ENCODE data around the gene ENO1. TPM values are rescaled to one million over a fixed set of nuclear protein-coding genes. Genes with fewer than 3 reads are reported as not detected.

The ENO1 gene
- total and polyA plus RNA-seq, 2 of the 4 experiments (the other 2 are of a cell fraction): 2,125 to 3,643 TPM

DNA sequence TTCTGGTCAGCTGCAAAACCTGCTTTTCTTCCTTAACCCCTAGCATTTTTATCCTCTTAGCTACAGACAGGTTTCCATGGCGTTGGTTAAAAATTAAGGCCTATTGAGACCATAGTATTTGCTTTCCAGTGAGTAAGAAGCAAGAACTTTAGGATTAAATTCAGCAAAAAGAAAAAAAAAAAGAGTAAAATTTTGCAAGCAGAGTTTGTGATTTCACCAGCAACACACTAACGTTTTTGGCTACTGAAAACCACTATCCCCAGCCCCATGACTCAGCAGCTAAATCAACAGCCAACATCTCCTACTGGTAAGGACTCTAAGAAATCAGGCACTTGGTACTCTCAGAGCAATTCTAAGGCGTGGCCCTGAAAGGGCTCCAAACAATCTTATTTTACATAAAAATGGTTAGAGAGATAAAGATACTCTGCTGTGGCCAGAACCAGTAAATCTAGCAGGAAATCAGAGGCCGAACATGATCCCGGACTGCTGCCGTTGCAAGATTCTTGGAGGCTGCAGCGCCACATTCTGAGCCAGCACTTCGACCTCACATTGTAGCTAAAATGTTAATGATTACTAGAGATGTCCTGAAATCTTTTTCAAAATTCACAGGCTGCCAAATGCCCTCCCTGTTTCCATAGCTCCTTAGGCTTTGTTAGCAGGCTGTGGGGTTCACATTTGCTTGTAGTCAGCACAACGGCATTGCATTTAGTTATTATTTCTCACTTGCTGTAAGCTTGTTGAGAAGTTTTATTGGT, 1.6 kb upstream of the ENO1 start:
- H3K56ac ChIP-seq (ENCODE audit: extremely low read depth, insufficient read depth, low read length): peak overlapping the region; percentile 88
- H2BK15ac ChIP-seq (ENCODE audit: low read depth, low read length): peak overlapping the region; percentile 100; the same call in 2 of the 3 replicates
- H3K79me1 ChIP-seq (ENCODE audit: low read depth in 1 of 2, low read length in 2 of 2): peaks cover 0 to 14% of the 10 kb centered on the region in 2 experiments; a peak in 2 of 4 replicates
- peak overlapping the region; percentile 99 for H3K4ac ChIP-seq (ENCODE audit: low read depth, low read length)
- CTCF ChIA-PET: interaction anchor here (0.7 to 1.2 kb wide), 3 partner anchors 18 to 125 kb away, joined by 3 to 6 read pairs (median 3); no protein-coding TSS in a partner anchor
- no peak for TF ChIP-seq POLR2A (IDR thresholded peaks at IDR 0.05; ENCODE audit: low read depth, low read length)
- peak; percentile 57 for TF ChIP-seq MAFK (IDR thresholded peaks at IDR 0.05; ENCODE audit: low read depth, low read length)
- TF ChIP-seq CTCF (conservative IDR thresholded peaks at IDR 0.05; ENCODE audit: low read depth, low read length): no peak
- peak; percentile 72 for TF ChIP-seq FOS (IDR thresholded peaks at IDR 0.05; ENCODE audit: low read depth, low read length)
- TF ChIP-seq RAD21 (IDR thresholded peaks at IDR 0.05; ENCODE audit: low read length): 0 out of 2 replicates have a peak, but pooled peaks have one; percentile 3
- TF ChIP-seq NFE2L2 (IDR thresholded peaks at IDR 0.05; ENCODE audit: low read depth, low read length): peak; percentile 91
- peak; percentile 83 for TF ChIP-seq CEBPB (IDR thresholded peaks at IDR 0.05; ENCODE audit: low read depth, low read length)
- TF ChIP-seq BHLHE40 (IDR thresholded peaks at IDR 0.05; ENCODE audit: low read depth, low read length): 0 out of 2 replicates have a peak, but pooled peaks have one; percentile 16
- no peak for TF ChIP-seq MAZ (IDR thresholded peaks at IDR 0.05; ENCODE audit: borderline replicate concordance, low read depth, low read length)
- H4K20me1 ChIP-seq (ENCODE audit: insufficient read depth, low read length): peaks cover 33% of the 10 kb centered on the region
- in situ Hi-C loops (cut with MboI; ENCODE audit: low sequenced_read_pairs): no loop called here
- H3K14ac ChIP-seq (replicated peaks; ENCODE audit: low read depth, low read length): peak overlapping the region; percentile 98
- peak overlapping the region; percentile 91 to 98 for H4K8ac ChIP-seq (ENCODE audit: low read depth in 2 of 2, low read length in 2 of 2)
- dilution Hi-C loops (cut with HindIII; ENCODE audit: low sequenced_read_pairs, unreplicated experiment): no loop called here
- peak overlapping the region; percentile 89 for H3K18ac ChIP-seq (ENCODE audit: low read depth, low read length)
- intact Hi-C loops (cut with micrococcal nuclease): no loop called here
- H3K36me3 ChIP-seq (ENCODE audit: control insufficient read depth, insufficient read depth, low read length): peaks cover 12% of the 10 kb centered on the region
- no CpG with 5 or more reads among the region's 9 CpGs for WGBS, 2 experiments (ENCODE audit: extremely low coverage in 2 of 2, insufficient read length in 1 of 2)
- H3K27me3 ChIP-seq (ENCODE audit: control insufficient read depth, insufficient read depth, low read length): no peaks in the 10 kb centered on the region
- H2BK5ac ChIP-seq (ENCODE audit: low read depth, low read length, poor library complexity, severe bottlenecking): peak overlapping the region; percentile 90
- peak overlapping the region; percentile 83 for H3K4me2 ChIP-seq (ENCODE audit: low read depth, low read length)
- peak overlapping the region; percentile 93 for H2AK5ac ChIP-seq (ENCODE audit: low read depth, low read length)
- peak overlapping the region; percentile 97 for H2BK20ac ChIP-seq (ENCODE audit: low read depth, low read length)
- DNase-seq: peak; percentile 97
- H3K4me3 ChIP-seq (ENCODE audit: insufficient read depth, low read depth, low read length): no peak overlapping the region
- H3K27ac ChIP-seq (ENCODE audit: insufficient read depth, low read length): peak overlapping the region; percentile 91
- peak overlapping the region; percentile 92 for H3K23ac ChIP-seq (ENCODE audit: low read depth, low read length)
- H3K9me1 ChIP-seq (ENCODE audit: insufficient read depth, low read length): peaks cover 3% of the 10 kb centered on the region
- peak overlapping the region; percentile 67 for H2AK9ac ChIP-seq (replicated peaks; ENCODE audit: low read depth, low read length, poor library complexity)
- H3K4me1 ChIP-seq (ENCODE audit: control insufficient read depth, insufficient read depth, low read length): peaks cover 13% of the 10 kb centered on the region
- H4K5ac ChIP-seq (ENCODE audit: low read depth, low read length): peak overlapping the region; percentile 90
- no TSS peak for BruUV-seq (replicated peaks)
- peak overlapping the region; percentile 48 for H2AFZ ChIP-seq (replicated peaks; ENCODE audit: low read length, poor library complexity)
- POLR2A ChIA-PET (ENCODE audit: unreplicated experiment): interaction anchor here (0.6 to 0.7 kb wide), 2 partner anchors 9 to 278 kb away, joined by 4 read pairs; no protein-coding TSS in a partner anchor
- peak overlapping the region; percentile 94 for H2BK120ac ChIP-seq (ENCODE audit: low read depth, low read length)
- H3K9ac ChIP-seq (ENCODE audit: low read depth, low read length): peak overlapping the region; percentile 75
- peak overlapping the region; percentile 96 for H4K91ac ChIP-seq (ENCODE audit: insufficient read depth, low read depth, low read length)
- no peaks in the 10 kb centered on the region for H3K9me3 ChIP-seq (ENCODE audit: control insufficient read depth, insufficient read depth, low read length)
- ATAC-seq (ENCODE audit: low read depth): peak; percentile 15
